GM18508 (cell line): Measurements from ENCODE around the gene LYZL2.
"Not testable (repeated sequence)": the region's sequence is repeated elsewhere in the genome, so short reads cannot be mapped to it uniquely, and the experiment has no call there.

Source experiments
- ATAC-seq: cut with Tn5 transposase; IDR thresholded peaks from one replicate; pipeline ENCODE4 v1.9.1; 2021; ENCODE audit warnings: moderate number of reproducible peaks; ENCODE audit not compliant: insufficient read depth, unreplicated experiment

The LYZL2 gene

GRCh38 chr10:30639946-30640786, 10.6 kb upstream of the LYZL2 start:
- no peak for ATAC-seq

GRCh38 chr10:30637881-30638467, 8.4 kb upstream of the LYZL2 start:
- ATAC-seq, result no peak

GRCh38 chr10:30631188-30631587, 1.6 kb upstream of the LYZL2 start:
- no peak for ATAC-seq

GRCh38 chr10:30630571-30630970, 1.0 kb upstream of the LYZL2 start:
- no peak for ATAC-seq

DNA sequence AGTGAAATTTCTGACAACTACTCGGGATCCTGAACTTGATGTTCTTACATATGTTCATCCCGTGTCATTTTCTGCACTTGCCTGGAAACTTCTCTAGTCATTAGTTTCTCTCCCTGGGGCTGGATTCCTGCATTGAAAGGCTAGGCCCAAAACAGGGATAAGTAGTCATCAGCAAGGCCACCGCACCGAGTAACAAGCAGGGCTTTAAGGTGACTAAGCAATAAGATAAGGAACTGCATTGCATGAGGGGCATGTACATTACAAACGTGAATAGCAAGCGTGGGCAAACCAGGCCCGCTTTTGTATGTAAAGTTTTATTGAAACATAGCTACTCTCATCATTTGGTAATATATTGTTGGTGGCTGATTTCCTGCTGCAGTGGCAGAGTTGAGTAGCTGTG, 977 bp downstream of the LYZL2 start:
- not testable (repeated sequence) for ATAC-seq

GRCh38 chr10:30626837-30627236, 2.7 kb downstream of the LYZL2 start:
- ATAC-seq, result not testable (repeated sequence)

GRCh38 chr10:30626196-30626595, 3.4 kb downstream of the LYZL2 start:
- not testable (repeated sequence) for ATAC-seq

- ATAC-seq, result no peak
Observed at GRCh38 chr10:30625080-30625479, 4.5 kb downstream of the LYZL2 start.

DNA sequence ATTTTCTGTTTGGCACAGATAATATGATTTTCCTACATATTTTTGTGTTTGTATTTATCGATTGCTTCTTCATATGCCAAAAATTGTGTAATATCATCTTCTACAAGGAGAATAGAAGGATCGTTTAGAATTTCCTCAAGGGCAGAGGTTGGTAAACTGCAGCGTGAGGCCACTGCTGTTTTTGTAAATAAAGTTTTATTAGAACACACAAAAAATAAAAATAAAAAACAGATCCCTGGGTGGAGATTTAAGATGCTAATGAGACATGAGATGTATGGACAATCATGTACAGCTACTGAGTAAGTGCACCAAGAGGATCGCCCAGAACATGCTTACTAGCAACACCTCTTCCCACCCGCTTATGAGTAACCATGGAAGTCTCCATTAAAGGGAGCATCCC, 9.6 kb downstream of the LYZL2 start:
- no peak for ATAC-seq

- ATAC-seq, result no peak
Observed at GRCh38 chr10:30617070-30617469, 12.5 kb downstream of the LYZL2 start.

- not testable (repeated sequence) for ATAC-seq
Observed at GRCh38 chr10:30611041-30611440, 18.5 kb downstream of the LYZL2 start.

GRCh38 chr10:30607814-30608213, 21.7 kb downstream of the LYZL2 start:
- no peak for ATAC-seq

- no peak for ATAC-seq
Observed at GRCh38 chr10:30606313-30606712, 23.2 kb downstream of the LYZL2 start.

GRCh38 chr10:30605341-30606121, 24.0 kb downstream of the LYZL2 start:
- not testable (repeated sequence) for ATAC-seq

- ATAC-seq, result no peak
Observed at GRCh38 chr10:30603589-30603988, 26.0 kb downstream of the LYZL2 start.

DNA sequence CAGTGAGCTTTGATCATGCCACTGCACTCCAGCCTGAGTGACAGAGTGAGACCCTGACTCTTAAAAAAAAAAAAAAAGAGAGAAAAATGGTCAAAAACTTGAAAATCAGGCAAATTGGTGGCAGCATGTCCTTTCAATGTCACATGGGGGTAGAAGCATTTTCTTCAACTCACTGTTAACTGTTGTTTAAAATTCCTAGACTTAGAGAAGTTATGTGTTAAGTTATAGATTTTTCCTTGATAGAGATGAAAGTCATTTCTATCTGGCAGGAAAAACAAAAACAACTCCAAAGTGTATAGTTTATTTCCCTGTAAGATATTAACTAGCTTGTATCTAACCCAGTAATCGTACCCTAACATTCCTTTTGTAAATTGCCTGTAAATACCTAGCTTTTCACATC, 26.8 kb downstream of the LYZL2 start:
- no peak for ATAC-seq

GRCh38 chr10:30600005-30600404, 29.5 kb downstream of the LYZL2 start:
- no peak for ATAC-seq

DNA sequence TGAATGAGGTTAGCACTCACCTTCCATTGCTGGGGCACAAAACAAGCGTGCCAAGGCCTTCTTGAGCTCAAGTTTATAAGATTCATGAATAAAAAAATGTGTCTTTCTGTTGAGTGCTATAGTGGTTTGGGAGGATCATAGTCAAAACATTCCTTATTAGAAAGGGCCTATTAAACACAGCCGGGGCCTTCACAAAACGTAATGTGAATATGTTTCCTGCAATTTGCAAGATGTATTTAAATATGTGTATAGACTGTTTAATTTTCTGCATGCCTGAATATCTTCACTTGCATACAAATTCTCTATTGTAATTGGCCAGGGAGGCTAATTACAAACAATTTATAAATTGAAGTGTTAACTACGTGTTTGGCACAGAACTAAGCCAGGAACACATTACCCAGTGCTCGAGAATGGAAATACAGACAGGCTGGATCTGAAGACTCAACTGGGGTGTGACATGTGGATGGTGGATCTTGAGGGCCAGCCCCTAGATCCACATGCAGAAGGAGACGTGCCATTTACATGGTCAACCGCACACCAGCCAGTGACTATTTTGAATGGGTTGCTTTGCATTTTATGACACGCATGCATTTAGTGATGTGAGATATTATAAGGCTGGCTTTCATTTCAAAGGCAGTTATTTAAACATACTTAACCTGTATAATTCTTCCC, 31.3 kb downstream of the LYZL2 start:
- no peak for ATAC-seq

DNA sequence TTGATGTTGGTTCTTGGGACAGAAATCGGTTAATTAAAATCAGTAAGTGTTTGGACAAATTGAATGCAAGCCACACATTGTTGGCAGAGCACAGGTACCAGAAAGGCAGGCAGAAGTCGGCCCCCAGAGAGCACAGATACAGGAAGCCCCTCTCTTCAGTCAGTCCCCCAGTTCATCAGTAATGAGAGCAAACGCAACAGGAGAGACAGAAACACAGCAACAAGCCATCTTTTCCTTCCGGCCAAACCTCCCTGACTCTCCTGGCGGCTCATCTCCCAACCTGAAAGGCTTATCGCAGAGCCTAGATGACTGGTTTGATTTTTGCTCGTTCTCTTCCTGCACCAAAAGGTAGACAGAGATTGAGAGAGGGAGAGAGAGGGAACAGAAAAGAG, 32.1 kb downstream of the LYZL2 start:
- not testable (repeated sequence) for ATAC-seq
